ENCODE data around the gene BYSL.
A peak's percentile ranks its signal among the peaks of the same experiment; 100 is the strongest.

Gene BYSL

GRCh38 chr6:41895300-41896233 lies 25.7 kb upstream of the BYSL start, which contains the start of gene USP49:
USP49 (minus strand) TSS chr6:41895375; CDS start chr6:41806983, 88,392 bp downstream.
- peak; percentile 95 for DNase-seq
- Mint-ChIP-seq H3K4me1 (ENCODE audit: low read depth) (peaks cover 12% of the 10 kb centered on the region), H3K36me3 (ENCODE audit: low read depth) (peaks cover 5% of the 10 kb centered on the region), H3K9me3 (no peaks in the 10 kb centered on the region), H3K27me3 (no peaks in the 10 kb centered on the region), H3K4me3 (no peak within 1 kb of the TSS), H3K27ac (peak within 1 kb of the TSS; percentile 95)

- Mint-ChIP-seq H3K36me3 (ENCODE audit: low read depth) (peaks cover 5% of the 10 kb centered on the region), H3K27me3 (no peaks in the 10 kb centered on the region), H3K9me3 (no peaks in the 10 kb centered on the region), H3K4me3 (no peak overlapping the region), H3K27ac (peak overlapping the region; percentile 95), H3K4me1 (ENCODE audit: low read depth) (peaks cover 12% of the 10 kb centered on the region)
- DNase-seq, result no peak
Measured at GRCh38 chr6:41896281-41896680, 25.0 kb upstream of the BYSL start.

DNA sequence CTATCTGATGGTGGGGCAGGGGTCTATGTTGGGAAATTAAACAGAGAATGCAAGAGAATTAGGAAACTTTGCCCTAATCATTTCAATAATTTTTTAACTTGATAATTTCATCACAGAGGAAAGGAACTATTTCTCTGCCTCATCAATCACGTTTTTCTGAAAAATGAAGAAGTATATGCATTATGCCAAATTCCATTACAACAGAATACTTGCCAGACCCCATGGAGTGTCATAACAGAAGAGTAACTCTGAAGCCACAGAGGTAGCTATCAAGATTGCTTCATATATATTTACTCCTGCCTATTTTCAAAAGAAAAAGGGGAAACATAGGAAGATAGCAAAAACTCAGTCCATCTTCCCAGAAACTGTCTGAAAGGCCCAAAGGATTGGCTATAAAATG lies 20.4 kb upstream of the BYSL start:
- H3K27me3 Mint-ChIP-seq, result no peaks in the 10 kb centered on the region
- peaks cover 23% of the 10 kb centered on the region for H3K36me3 Mint-ChIP-seq (ENCODE audit: low read depth)
- H3K4me3 Mint-ChIP-seq, result no peak overlapping the region
- no peaks in the 10 kb centered on the region for H3K9me3 Mint-ChIP-seq
- H3K27ac Mint-ChIP-seq, result no peak overlapping the region
- H3K4me1 Mint-ChIP-seq (ENCODE audit: low read depth), result peaks cover 21% of the 10 kb centered on the region
- no peak for DNase-seq

DNA sequence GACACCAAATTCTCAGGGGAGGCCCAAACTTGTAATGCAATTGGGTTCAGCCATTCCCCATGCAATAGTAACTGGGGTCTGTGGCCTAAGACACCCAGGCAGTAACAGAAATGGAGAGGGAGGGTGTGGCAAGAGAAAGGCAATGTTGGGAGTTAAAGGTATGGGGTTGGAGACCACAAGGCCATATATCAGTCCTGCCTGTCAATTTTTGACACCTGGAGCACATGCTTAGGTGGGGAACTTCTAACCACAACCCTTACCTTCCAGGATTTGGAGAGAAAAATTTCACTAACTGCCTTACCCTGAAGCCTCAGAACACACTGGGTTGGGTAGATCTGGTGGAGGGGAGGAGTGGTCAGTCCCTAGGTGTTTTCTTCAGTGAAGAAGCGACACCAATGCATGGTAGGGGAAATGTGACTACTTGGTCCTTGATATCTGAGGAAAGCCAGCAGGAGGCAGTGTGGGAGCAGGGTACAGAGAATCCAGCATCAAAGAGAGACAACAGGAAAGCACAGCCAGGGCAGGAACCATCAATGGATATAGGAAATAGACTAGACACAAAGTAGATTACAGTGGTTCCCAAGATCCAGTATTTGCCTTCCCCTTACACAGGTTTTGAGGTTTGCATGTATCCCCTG lies 19.3 kb upstream of the BYSL start:
- H3K4me3 Mint-ChIP-seq, result no peak overlapping the region
- peaks cover 34% of the 10 kb centered on the region for H3K36me3 Mint-ChIP-seq (ENCODE audit: low read depth)
- no peaks in the 10 kb centered on the region for H3K9me3 Mint-ChIP-seq
- H3K27ac Mint-ChIP-seq, result peak overlapping the region; percentile 52
- DNase-seq, result peak; percentile 61
- H3K4me1 Mint-ChIP-seq (ENCODE audit: low read depth), result peaks cover 15% of the 10 kb centered on the region
- no peaks in the 10 kb centered on the region for H3K27me3 Mint-ChIP-seq

GRCh38 chr6:41909727-41910126 lies 11.6 kb upstream of the BYSL start:
- no peaks in the 10 kb centered on the region for H3K27me3 Mint-ChIP-seq
- H3K4me1 Mint-ChIP-seq (ENCODE audit: low read depth), result peaks cover 14% of the 10 kb centered on the region
- no peak for DNase-seq
- H3K4me3 Mint-ChIP-seq, result no peak overlapping the region
- peaks cover 79% of the 10 kb centered on the region for H3K36me3 Mint-ChIP-seq (ENCODE audit: low read depth)
- H3K9me3 Mint-ChIP-seq, result no peaks in the 10 kb centered on the region
- no peak overlapping the region for H3K27ac Mint-ChIP-seq

GRCh38 chr6:41914343-41914742 lies 7.0 kb upstream of the BYSL start:
- Mint-ChIP-seq H3K4me3 (no peak overlapping the region), H3K4me1 (ENCODE audit: low read depth) (peaks cover 27% of the 10 kb centered on the region), H3K27ac (no peak overlapping the region), H3K27me3 (no peaks in the 10 kb centered on the region), H3K36me3 (ENCODE audit: low read depth) (peaks cover 57% of the 10 kb centered on the region), H3K9me3 (no peaks in the 10 kb centered on the region)
- no peak for DNase-seq

DNA sequence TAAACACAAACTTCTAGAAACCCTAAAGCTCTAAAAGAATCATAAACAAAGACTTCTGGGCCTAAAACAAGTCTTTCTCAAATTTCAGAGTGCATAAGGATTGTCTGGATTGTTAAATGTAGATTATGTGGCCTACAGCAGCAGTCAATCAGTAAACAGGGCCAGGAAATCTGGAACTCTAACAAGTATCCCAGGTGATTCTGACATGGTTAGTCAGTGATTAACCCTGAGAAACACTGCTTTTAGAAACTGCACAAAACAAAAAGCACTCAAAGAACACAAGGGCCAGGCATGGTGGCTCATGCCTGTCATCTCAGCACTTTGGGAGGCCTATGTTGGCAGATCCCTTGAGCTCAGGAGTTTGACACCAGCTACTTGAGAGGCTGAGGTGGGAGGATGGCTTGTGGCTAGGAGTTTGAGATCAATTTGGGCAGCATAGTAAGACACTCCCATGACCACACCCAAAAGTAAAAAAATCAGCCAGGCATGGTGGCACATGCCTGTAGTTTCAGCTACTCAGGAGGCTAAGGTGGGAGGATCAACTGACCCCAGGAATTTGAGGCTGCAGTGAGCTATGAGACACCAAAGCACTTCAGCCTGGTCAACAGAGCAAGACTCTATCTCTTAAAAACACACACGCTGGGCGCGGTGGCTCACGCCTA lies 6.3 kb upstream of the BYSL start:
- Mint-ChIP-seq H3K27ac (no peak overlapping the region), H3K36me3 (ENCODE audit: low read depth) (peaks cover 54% of the 10 kb centered on the region)

GRCh38 chr6:41917528-41917927 lies 3.8 kb upstream of the BYSL start:
- no peak for DNase-seq
- Mint-ChIP-seq H3K27ac (peak overlapping the region; percentile 85), H3K36me3 (ENCODE audit: low read depth) (peaks cover 68% of the 10 kb centered on the region), H3K4me1 (ENCODE audit: low read depth) (peaks cover 35% of the 10 kb centered on the region), H3K27me3 (no peaks in the 10 kb centered on the region), H3K9me3 (no peaks in the 10 kb centered on the region), H3K4me3 (no peak overlapping the region)

More for the DNA sequence above, 6.3 kb upstream of the BYSL start:
- Mint-ChIP-seq H3K4me3 (no peak overlapping the region), H3K4me1 (ENCODE audit: low read depth) (peaks cover 31% of the 10 kb centered on the region), H3K27me3 (no peaks in the 10 kb centered on the region), H3K9me3 (no peaks in the 10 kb centered on the region)
- DNase-seq, result no peak

DNA sequence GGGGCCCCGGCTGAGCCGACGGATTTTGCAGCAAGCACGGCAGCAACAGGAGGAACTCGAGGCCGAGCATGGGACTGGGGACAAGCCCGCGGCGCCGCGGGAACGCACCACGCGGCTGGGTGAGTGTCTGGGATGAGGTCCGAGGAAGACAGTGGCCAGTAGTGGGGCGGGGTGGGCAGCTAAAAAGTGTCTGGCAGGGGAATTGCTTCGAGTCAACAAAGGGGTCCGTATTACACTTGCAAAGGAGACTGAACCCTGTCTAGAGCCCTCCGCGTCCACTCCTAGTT lies 356 bp downstream of the BYSL start:
- DNase-seq, result no peak
- H3K27me3 Mint-ChIP-seq, result no peaks in the 10 kb centered on the region
- peak overlapping the region; percentile 100 for H3K27ac Mint-ChIP-seq
- peak overlapping the region; percentile 94 for H3K4me3 Mint-ChIP-seq
- H3K4me1 Mint-ChIP-seq (ENCODE audit: low read depth), result peaks cover 55% of the 10 kb centered on the region
- peaks cover 69% of the 10 kb centered on the region for H3K36me3 Mint-ChIP-seq (ENCODE audit: low read depth)
- H3K9me3 Mint-ChIP-seq, result no peaks in the 10 kb centered on the region

- peaks cover 71% of the 10 kb centered on the region for H3K36me3 Mint-ChIP-seq (ENCODE audit: low read depth)
- H3K9me3 Mint-ChIP-seq, result no peaks in the 10 kb centered on the region
Measured at GRCh38 chr6:41922154-41922553, 855 bp downstream of the BYSL start.

GRCh38 chr6:41927253-41927652 lies 6.0 kb downstream of the BYSL start:
- DNase-seq, result no peak
- Mint-ChIP-seq H3K4me1 (ENCODE audit: low read depth) (peaks cover 47% of the 10 kb centered on the region), H3K27ac (peak overlapping the region; percentile 89), H3K9me3 (no peaks in the 10 kb centered on the region), H3K36me3 (ENCODE audit: low read depth) (peaks cover 90% of the 10 kb centered on the region), H3K27me3 (no peaks in the 10 kb centered on the region), H3K4me3 (no peak overlapping the region)

More at GRCh38 chr6:41922154-41922553, 855 bp downstream of the BYSL start:
- DNase-seq, result no peak
- peak overlapping the region; percentile 100 for H3K27ac Mint-ChIP-seq
- H3K4me3 Mint-ChIP-seq, result peak overlapping the region; percentile 94
- H3K4me1 Mint-ChIP-seq (ENCODE audit: low read depth), result peaks cover 55% of the 10 kb centered on the region
- H3K27me3 Mint-ChIP-seq, result no peaks in the 10 kb centered on the region

DNA sequence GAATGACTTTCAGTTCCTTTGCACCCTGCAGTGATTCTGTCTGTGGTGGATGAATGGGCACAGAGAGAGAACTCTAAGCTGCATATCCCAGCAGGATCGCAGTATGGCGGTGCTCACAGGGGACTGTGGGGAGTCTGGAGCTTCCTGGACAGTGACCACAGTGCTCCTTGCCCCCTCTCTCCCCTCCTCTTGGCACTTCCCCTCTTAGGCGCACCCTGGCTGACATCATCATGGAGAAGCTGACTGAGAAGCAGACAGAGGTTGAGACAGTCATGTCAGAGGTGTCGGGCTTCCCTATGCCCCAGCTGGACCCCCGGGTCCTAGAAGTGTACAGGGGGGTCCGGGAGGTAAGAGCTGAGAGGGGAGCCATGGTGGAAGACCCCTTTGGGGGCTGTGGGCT lies 8.6 kb downstream of the BYSL start:
- peak overlapping the region; percentile 89 for H3K27ac Mint-ChIP-seq
- DNase-seq, result no peak
- no peaks in the 10 kb centered on the region for H3K27me3 Mint-ChIP-seq
- peaks cover 93% of the 10 kb centered on the region for H3K36me3 Mint-ChIP-seq (ENCODE audit: low read depth)
- no peaks in the 10 kb centered on the region for H3K9me3 Mint-ChIP-seq
- H3K4me1 Mint-ChIP-seq (ENCODE audit: low read depth), result peaks cover 35% of the 10 kb centered on the region
- no peak overlapping the region for H3K4me3 Mint-ChIP-seq

GRCh38 chr6:41931792-41932191 lies 10.5 kb downstream of the BYSL start:
- DNase-seq, result no peak
- Mint-ChIP-seq H3K36me3 (ENCODE audit: low read depth) (peaks cover 100% of the 10 kb centered on the region), H3K4me1 (ENCODE audit: low read depth) (peaks cover 47% of the 10 kb centered on the region), H3K4me3 (no peak overlapping the region), H3K9me3 (no peaks in the 10 kb centered on the region), H3K27ac (peak overlapping the region; percentile 81), H3K27me3 (no peaks in the 10 kb centered on the region)

DNA sequence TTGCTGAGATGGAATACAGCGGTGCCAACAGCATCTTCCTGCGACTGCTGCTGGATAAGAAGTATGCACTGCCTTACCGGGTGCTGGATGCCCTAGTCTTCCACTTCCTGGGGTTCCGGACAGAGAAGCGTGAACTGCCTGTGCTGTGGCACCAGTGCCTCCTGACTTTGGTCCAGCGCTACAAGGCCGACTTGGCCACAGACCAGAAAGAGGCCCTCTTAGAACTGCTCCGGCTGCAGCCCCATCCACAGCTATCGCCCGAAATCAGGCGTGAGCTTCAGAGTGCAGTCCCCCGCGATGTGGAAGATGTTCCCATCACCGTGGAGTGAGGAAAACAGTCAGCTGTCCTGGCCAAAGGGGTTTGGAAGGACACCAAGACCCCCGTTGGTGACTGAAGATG lies 11.1 kb downstream of the BYSL start:
- Mint-ChIP-seq H3K27ac (peak overlapping the region; percentile 81), H3K4me1 (ENCODE audit: low read depth) (peaks cover 49% of the 10 kb centered on the region), H3K27me3 (no peaks in the 10 kb centered on the region), H3K9me3 (no peaks in the 10 kb centered on the region), H3K36me3 (ENCODE audit: low read depth) (peaks cover 100% of the 10 kb centered on the region), H3K4me3 (no peak overlapping the region)
- no peak for DNase-seq
